GM21825 (cell line): ENCODE measurements around the gene CABLES1.
A peak's percentile ranks its signal among the peaks of the same experiment; 100 is the strongest.
"Not testable (repeated sequence)": the region's sequence is repeated elsewhere in the genome, so short reads cannot be mapped to it uniquely, and the experiment has no call there.

ENCODE experiments used
- ATAC-seq: cut with Tn5 transposase; IDR thresholded peaks from one replicate; pipeline ENCODE4 v1.9.1; 2021; ENCODE audit warnings: mild to moderate bottlenecking, moderate library complexity; ENCODE audit not compliant: unreplicated experiment

CABLES1 gene, protein sequence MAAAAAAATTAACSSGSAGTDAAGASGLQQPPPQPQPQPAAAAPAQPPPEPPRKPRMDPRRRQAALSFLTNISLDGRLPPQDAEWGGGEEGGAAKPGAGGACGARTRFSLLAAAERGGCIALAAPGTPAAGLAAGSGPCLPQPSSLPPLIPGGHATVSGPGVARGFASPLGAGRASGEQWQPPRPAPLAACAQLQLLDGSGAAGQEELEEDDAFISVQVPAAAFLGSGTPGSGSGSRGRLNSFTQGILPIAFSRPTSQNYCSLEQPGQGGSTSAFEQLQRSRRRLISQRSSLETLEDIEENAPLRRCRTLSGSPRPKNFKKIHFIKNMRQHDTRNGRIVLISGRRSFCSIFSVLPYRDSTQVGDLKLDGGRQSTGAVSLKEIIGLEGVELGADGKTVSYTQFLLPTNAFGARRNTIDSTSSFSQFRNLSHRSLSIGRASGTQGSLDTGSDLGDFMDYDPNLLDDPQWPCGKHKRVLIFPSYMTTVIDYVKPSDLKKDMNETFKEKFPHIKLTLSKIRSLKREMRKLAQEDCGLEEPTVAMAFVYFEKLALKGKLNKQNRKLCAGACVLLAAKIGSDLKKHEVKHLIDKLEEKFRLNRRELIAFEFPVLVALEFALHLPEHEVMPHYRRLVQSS

DNA sequence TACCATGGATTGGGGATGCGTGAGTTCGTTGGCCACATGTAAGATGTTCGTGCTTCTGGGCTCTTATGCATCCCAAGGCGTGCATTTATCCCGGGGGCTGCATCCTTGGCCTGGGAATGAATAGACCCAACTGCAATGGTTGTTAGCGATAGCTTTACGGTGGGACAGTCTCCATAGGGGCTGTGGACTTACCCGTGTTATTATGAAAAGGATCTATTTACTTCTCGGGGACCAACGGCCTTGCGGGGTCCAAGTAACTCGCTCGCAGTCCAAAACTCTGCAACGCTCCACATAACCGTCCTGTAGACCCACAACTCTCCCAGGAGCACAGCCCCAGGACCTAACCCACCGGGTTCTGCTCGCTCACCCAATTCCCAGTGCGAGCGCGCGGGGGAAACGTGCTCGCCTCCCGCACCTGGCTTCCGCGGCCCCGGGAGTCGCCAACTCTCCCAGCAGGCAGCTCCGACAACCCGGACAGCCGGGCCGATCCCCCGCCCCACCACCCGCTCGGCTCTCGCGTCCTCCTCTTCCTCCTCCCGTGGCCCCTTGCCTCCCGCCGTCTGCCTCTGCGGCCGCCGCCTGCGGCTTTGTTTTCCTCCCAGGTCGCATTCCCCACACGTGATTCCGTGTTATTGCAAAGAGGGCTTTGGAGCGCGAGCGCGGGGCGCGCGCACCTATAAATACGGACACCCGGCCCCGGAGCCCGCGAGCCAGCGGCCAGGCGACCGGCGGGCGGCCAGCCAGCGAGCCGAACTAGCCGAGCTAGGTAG is at the start of gene CABLES1:
Gene CABLES1, plus strand, starts transcription at position 706 of the 770 bp plus-strand sequence. CDS start 278 bp downstream, outside the sequence.
- peak; percentile 17 for ATAC-seq

DNA sequence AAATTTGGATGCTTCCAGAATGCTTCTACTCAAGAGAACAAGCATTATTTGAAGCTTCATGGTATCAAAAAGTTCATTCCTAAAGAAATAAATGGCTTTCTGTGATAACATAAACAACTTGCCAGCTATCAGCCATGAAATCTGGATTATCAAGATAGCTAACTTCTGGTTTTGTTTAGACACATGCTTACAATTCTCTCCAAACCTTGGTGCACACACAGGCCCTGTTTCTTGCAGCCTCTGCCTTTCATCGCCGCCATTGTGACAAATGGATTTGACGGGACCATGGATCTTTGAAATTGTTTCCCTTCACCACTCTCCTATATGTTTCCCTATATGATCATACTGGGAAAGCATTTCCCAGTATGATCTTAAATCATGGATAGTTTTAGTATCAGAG is 47.9 kb upstream of the CABLES1 start:
- no peak for ATAC-seq

DNA sequence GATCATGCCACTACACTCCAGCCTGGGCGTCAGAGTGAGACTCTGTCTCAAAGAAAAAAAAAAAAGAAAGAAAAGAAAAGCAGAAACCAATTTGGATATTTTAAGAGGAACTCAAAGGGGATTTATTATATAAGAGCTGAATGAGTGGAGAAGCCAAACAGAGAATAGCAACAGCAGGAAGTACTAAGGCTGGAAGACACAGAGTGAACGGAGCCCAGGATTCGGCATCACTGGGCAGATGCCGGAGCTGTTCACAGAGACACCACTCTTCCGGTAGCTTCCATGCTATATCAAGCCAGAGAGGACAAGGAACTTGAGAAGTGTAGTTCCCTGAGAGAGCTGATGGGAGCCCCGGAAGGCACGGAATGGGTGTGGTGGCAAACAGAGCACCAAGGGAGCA is 47.0 kb upstream of the CABLES1 start:
- ATAC-seq = no peak

DNA sequence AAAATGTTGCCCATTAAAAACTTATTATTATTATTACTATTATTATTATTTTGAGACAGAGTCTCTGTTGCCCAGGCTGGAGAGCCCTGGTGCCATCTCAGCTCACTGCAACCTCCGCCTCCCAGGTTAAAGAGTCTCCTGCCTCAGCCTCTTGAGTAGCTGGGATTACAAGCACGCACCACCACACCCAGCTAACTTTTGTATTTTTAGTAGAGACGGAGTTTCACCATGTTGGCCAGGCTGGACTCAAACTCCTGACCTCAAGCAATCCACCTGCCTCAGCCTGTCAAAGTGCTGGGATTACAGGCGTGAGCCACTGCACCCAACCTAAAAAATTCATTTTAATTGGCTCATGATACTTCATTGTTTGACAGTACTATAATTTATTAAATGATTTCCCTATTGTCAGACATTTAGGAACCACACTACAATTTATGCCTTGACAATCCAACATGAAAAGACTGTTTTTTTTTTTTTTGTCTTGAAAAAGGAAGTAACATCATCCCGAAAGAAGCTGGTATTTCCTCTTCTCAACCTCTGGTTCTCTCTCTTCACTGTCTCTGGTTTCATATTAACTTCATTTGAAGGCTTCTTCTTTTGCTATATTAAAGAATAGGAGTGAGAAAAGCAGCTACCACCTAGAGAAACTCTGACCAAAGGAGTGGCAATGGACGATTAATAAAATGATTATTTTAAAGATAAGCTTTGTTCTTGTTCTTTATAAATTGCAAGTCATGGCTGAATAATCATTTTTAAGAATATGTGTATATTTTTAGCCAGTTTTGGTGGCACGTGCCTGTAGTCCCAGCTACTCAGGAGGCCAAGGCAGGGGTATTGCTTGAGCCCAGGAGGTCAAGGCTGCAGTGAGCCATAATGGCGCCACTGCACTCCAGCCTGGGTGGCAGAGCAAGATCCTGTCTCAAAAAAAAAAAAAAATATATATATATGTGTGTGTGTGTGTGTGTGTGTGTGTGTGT is 44.0 kb upstream of the CABLES1 start:
- ATAC-seq = not testable (repeated sequence)

DNA sequence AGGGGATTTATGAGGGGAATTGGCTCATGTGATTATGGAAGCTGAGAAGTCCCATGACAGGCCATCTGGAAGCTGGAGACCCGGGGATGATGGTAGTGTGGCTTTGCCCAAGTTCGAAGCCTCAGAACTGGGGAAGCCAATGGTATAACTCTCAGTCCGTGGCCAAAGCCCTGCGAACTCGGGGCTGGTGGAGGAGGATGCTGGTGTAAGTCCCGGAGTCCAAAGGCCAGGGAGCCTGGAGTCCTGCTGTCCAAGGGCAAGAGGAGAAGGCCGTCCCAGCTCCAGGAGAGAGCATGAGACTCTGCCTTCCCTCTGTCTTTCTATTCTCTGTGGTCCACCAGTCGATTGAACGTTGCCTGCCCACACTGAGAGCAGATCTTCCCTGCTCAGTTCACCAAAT is 43.2 kb upstream of the CABLES1 start:
- ATAC-seq = no peak

DNA sequence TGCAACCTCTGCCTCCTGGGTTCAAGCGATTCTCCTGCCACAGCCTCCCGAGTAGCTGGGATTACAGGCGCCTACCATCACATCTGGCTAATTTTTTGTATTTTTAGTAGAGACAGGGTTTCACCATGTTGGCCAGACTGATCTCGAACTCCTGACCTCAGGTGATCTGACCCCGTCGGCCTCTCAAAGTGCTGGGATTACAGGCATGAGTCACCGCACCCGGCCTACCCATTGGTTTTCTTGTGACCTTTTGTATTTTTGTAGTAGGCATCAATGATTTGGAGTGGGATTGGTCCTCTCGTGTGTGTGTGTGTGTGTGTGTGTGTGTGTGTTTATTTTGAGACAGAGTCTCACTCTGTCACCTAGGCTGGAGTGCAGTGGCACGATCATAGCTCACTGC is 42.2 kb upstream of the CABLES1 start:
- not testable (repeated sequence) for ATAC-seq

GRCh38 chr18:23093772-23094171 is 41.5 kb upstream of the CABLES1 start:
- ATAC-seq = no peak

DNA sequence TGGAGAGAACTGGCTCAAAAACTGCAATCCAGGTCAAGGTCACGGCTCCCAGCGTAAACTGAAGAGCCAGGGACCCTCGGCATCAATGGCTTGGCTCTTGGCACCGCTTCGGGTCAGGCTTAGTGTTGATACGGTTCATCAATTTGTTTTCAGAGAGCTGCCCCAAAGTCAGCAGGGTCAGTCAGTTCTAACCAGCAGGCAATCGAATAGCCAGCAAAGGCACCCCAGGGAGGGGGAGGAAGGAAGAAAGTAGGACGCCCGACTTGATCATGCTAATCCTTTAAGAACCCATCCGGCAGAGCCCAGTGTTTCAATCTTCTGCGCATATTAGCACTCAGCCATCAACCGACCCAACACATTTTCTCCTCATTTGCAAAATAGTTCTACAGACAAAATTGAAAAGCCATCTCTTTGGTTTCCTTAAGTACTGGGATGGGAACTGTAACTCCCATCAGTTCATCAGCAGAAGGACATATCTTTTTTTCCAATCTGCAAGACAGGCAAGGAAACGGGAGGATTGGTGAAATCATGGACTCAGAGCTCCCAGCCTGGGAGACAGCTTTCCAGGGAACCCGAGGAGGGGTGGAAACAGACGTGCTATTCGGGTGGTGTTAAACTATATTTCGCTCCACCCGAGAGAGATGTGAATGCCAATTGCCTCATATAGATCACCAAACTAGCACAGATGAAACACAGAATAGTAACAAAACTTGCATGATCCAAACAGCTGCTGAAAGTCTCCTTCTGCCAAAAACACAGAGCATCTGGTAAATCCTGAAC is 40.7 kb upstream of the CABLES1 start:
- ATAC-seq = no peak

DNA sequence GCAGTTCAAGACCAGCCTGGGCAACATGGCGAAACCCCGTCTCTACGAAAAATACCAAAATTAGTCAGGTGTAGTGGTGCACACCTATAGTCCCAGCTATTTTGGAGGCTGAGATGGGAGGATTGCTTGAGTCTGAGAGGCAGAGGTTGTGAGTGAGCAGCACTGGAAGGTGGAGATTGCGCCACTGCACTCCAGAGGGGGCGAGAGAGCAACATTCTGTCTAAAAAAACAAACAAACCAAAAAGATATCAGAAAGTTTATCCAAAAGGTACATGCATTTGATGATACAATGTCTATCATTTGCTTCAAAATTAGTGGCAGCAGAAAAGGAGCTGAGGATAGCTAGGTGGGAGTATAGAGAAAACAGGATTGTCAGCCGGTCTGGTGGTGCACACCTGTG is 39.8 kb upstream of the CABLES1 start:
- ATAC-seq = no peak

DNA sequence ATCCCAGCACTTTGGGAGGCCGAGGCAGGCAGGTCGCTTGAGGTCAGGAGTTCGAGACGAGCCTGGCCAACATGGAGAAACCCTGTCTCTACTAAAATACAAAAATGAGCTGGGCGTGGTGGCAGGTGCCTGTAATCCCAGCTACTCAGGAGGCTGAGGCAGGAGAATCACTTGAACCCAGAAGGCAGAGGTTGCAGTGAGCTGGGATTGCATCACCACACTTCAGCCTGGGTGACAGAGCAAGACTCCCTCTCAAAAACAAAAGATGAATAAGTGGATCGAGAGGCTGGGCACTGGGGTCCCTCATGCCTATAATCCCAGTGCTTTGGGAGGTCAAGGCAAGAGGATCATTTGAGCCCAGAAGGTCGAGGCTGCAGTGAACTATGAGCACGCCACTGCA is 38.3 kb upstream of the CABLES1 start:
- ATAC-seq = not testable (repeated sequence)

GRCh38 chr18:23099621-23100020 is 35.7 kb upstream of the CABLES1 start:
- ATAC-seq = no peak

- ATAC-seq = no peak
Observed at GRCh38 chr18:23101861-23102432, 33.3 kb upstream of the CABLES1 start.

DNA sequence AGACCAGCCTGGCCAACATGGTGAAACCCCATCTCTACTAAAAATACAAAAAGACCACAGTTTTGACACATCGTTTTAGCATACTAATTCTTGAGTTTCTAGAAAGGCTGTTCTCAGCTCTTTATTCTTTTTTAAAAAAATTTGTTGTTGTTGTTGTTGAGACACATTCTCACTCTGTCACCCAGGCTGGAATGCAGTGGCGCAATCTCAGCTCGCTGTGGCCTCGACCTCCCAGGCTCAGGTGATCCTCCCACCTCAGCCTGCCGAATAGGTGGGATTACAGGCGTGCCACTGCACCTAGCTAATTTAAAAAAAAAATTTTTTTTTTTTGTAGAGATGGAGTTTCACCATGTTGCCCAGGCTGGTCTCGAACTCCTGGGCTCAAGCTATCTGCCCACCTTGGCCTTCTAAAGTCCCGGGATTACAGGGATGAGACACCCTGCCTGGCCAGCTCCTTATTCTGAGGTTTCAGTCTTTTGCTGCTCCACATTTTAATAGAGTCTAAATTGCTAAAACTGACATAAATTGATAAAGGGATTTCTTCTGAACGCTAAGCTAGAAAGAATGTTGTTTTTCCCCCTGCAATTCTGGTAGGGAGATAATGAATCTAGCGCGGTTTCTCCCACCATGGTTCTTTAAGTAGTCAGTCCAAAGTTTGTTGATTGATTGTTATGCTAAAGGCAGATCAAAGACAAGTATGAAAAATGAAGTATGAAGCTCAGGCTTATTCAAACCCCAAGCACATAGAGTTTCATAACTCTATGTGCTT is 32.6 kb upstream of the CABLES1 start:
- ATAC-seq = no peak

DNA sequence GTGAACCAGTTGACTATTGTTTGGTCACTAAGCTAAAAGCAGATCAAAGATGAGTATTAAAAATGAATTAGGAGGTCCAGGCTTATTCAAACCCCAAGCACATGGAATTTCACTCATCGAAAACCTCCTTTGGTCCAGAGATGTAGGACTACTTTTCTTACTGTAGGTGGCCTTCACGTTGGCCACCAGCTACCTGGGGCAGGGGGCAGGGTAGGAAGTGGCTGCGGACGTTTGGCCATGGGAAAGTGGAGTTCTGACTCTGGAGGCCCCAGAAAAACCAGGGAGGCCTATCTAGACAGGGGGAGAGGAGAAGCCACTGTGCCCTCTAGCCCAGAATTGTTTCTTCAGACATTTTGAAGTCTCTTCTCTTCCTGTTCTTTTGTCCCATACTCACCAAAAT is 31.8 kb upstream of the CABLES1 start:
- ATAC-seq = no peak

- ATAC-seq = no peak
Observed at GRCh38 chr18:23105030-23105429, 30.3 kb upstream of the CABLES1 start.

GRCh38 chr18:23105581-23106219 is 29.6 kb upstream of the CABLES1 start:
- ATAC-seq = no peak

DNA sequence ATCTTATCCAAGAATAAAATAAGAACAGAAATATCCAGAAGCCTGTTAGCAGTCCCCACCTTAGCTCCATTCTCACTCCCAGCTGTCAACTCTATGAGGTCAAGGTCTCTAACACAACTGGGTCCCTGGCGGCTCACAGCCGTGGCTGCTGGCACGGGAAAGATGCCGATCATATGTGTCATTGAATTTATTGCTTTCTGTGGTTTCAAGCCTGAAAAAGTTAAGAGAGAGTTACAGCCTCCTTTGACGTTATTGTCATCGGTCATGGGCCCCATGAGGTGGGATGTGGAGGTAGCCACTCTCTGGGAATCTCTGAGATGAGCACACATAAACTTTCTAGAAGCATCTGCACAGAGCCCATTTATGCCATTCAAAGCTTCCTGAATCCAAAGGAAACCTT is 28.7 kb upstream of the CABLES1 start:
- no peak for ATAC-seq

- no peak for ATAC-seq
Observed at GRCh38 chr18:23107718-23108117, 27.6 kb upstream of the CABLES1 start.
